Measurements from ENCODE around the gene STN1. TPM values are rescaled to one million over a fixed set of nuclear protein-coding genes. Genes with fewer than 3 reads are reported as not detected.

STN1 gene
- 10 to 100 TPM; 53.7 to 58.5 TPM for total RNA-seq

- peaks cover 26% of the 10 kb centered on the region for H3K36me3 Mint-ChIP-seq
- POLR2A ChIA-PET = interaction anchor here (0.6 to 4.1 kb wide), 8 partner anchors 9 to 203 kb away, joined by 3 to 42 read pairs (median 6); partner anchors contain the start of gene SFR1
These were observed at the start of gene STN1 for GRCh38 chr10:103918053-103918846. Gene STN1 (minus strand): TSS chr10:103918184. CDS start chr10:103917594, 590 bp downstream.

DNA sequence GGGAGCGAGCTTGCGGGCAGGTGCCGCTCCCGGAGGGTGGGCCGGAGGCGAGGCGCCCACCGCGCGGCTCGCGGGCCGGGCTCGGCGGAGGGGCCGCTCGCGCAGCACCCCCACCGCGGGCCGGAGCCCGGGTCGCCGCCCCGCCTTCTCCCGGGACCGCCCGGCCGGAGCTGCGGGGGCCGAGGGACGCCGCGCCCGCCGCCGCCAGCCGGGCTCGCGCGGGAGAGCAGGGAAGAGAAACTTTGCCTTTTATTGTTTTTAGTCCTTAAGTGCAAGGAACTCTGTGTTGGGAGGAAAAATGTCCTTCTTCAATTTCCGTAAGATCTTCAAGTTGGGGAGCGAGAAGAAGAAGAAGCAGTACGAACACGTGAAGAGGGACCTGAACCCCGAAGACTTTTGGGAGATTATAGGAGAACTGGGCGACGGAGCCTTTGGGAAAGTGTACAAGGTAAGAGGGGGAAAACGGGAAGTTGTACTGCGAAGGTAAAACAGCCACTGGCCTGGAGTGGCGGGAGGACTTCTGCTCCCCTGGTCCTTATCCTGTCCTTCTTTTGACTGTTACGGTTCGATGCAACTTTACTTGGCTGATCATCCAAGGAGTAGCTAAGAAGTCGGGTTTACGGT lies 49.6 kb upstream of the STN1 start:
- POLR2A ChIA-PET = interaction anchor here (1.0 to 3.0 kb wide), 11 partner anchors 12 to 154 kb away, joined by 3 to 28 read pairs (median 5); partner anchors contain the start of gene SFR1

More at GRCh38 chr10:103918053-103918846, at the start of gene STN1:
- DNase-seq = peak; percentile 93
- Mint-ChIP-seq H3K27ac (peak within 1 kb of the TSS; percentile 96), H3K4me3 (peak within 1 kb of the TSS; percentile 97), H3K9me3 (peaks cover 4% of the 10 kb centered on the region), H3K27me3 (no peaks in the 10 kb centered on the region), H3K4me1 (peaks cover 27% of the 10 kb centered on the region)
- peak; percentile 93 for ATAC-seq (ENCODE audit: low read depth)

DNA sequence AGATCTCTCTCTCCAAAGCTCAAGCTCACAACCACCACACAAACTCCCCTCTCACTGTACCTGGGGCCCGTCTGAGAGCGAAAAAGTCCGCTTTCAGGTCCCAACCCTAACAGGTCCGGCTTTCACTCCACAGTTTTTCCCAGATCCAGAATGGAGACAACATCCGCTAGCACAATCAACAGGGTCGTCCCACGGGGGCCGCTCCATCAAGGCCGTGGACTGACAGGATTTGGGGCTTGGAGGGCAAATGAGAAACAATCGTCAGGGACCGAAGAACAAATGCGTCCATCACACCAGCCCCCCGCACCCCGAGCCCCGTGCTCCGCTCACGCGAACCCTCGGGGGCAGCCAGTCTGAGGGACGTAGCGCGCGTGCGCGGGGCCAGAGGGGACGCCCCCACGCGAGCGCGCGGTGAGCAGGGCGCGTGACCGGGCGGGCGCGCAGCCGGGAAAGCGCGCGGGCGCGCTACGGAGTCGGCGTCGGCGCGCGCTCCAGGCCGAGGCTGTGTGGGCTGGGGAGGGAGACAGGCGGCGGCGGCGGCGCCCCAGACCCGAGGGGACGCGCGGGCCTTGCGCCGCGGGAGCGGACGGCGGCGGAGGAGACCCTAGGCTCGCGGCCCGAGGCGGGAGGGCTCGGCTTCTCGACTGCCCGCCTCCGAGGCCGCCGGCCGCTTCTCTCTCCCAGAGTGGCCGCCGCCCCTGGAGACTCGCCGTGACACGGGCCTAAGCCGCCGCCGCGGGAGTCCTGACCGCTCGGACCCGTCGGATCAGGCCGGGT lies 48.9 kb upstream of the STN1 start, which contains the start of gene SLK:
TSS of gene SLK (plus strand) at position 470 of the 777 bp plus-strand sequence. CDS start 606 bp downstream, outside the sequence.
- ATAC-seq (ENCODE audit: low read depth) = peak; percentile 87
- Mint-ChIP-seq H3K4me1 (peaks cover 27% of the 10 kb centered on the region), H3K36me3 (peaks cover 6% of the 10 kb centered on the region), H3K4me3 (peak within 1 kb of the TSS; percentile 99), H3K9me3 (no peaks in the 10 kb centered on the region), H3K27ac (peak within 1 kb of the TSS; percentile 96), H3K27me3 (no peaks in the 10 kb centered on the region)
- peak; percentile 96 for DNase-seq
- POLR2A ChIA-PET = interaction anchor here (0.9 to 3.0 kb wide), 12 partner anchors 16 to 154 kb away, joined by 3 to 28 read pairs (median 4); partner anchors contain the start of gene SFR1

More for the DNA sequence above, 49.6 kb upstream of the STN1 start:
- H3K4me1 Mint-ChIP-seq = peaks cover 30% of the 10 kb centered on the region
- peak overlapping the region; percentile 90 for H3K27ac Mint-ChIP-seq
- H3K9me3 Mint-ChIP-seq = no peaks in the 10 kb centered on the region
- peak; percentile 38 for ATAC-seq (ENCODE audit: low read depth)
- H3K27me3 Mint-ChIP-seq = no peaks in the 10 kb centered on the region
- peak overlapping the region; percentile 99 for H3K4me3 Mint-ChIP-seq
- no peak for DNase-seq
- peaks cover 7% of the 10 kb centered on the region for H3K36me3 Mint-ChIP-seq

GRCh38 chr10:103960103-103960502 lies 42.1 kb upstream of the STN1 start:
- Mint-ChIP-seq H3K9me3 (peaks cover 1% of the 10 kb centered on the region), H3K27ac (no peak overlapping the region), H3K4me3 (no peak overlapping the region), H3K27me3 (peaks cover 11% of the 10 kb centered on the region), H3K36me3 (peaks cover 3% of the 10 kb centered on the region), H3K4me1 (peaks cover 2% of the 10 kb centered on the region)
- ATAC-seq (ENCODE audit: low read depth) (no peak), DNase-seq (no peak)
- POLR2A ChIA-PET = no interaction called here

DNA sequence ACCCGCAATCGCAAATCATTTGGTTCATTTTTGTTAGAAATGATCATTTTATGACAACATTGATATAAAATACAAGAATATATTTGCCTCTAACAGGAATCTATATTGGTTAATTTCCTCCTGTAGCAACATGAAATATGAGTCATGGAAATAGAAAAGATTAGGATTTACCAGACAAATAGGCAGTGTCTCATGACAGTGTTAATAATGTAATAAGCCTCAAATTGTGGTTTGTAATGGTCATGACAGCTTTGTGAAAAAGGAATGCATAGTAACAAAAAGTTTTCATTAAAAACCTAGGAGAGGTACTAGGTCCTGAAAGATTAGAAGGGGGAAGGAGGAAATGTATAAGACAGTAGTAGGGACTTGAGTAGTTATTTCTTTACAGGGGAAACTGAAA lies 41.0 kb upstream of the STN1 start:
- Mint-ChIP-seq H3K27me3 (peaks cover 13% of the 10 kb centered on the region), H3K9me3 (peaks cover 4% of the 10 kb centered on the region), H3K36me3 (peaks cover 2% of the 10 kb centered on the region), H3K4me3 (no peak overlapping the region), H3K27ac (no peak overlapping the region), H3K4me1 (peaks cover 1% of the 10 kb centered on the region)
- ATAC-seq (ENCODE audit: low read depth) = no peak
- DNase-seq = no peak
- POLR2A ChIA-PET = no interaction called here

DNA sequence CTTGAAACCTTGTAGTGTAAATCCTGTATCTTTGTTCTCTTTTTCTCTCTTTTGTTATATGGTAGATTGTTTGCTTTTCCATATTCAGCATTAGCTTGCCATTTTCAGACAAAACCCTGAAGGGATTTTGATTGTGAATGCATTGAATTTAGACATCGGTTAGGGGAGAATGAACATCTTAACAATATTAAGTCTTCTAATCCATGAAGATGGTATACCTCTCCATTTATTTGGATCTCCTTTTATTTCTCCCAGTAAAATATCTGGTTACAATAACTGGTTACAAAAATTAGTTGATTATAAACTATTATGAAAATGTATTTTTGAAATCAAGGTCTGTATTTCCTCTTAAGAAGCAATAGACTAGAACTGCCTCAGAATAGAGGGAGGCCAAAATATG lies 36.6 kb upstream of the STN1 start:
- ATAC-seq (ENCODE audit: low read depth) (no peak), DNase-seq (no peak)
- H3K27me3 Mint-ChIP-seq = peaks cover 7% of the 10 kb centered on the region
- H3K36me3 Mint-ChIP-seq = peaks cover 2% of the 10 kb centered on the region
- H3K4me3 Mint-ChIP-seq = no peak overlapping the region
- H3K27ac Mint-ChIP-seq = no peak overlapping the region
- H3K9me3 Mint-ChIP-seq = peaks cover 4% of the 10 kb centered on the region
- POLR2A ChIA-PET = no interaction called here
- H3K4me1 Mint-ChIP-seq = peaks cover 8% of the 10 kb centered on the region

GRCh38 chr10:103951942-103952341 lies 34.0 kb upstream of the STN1 start:
- Mint-ChIP-seq H3K36me3 (peaks cover 2% of the 10 kb centered on the region), H3K4me3 (no peak overlapping the region), H3K27ac (no peak overlapping the region), H3K4me1 (peaks cover 16% of the 10 kb centered on the region), H3K9me3 (peaks cover 4% of the 10 kb centered on the region), H3K27me3 (peaks cover 2% of the 10 kb centered on the region)
- ATAC-seq (ENCODE audit: low read depth) = no peak
- DNase-seq = no peak
- POLR2A ChIA-PET = interaction anchor here (0.6 kb wide), 1 partner anchor 11 kb away, joined by 4 read pairs; no protein-coding TSS in a partner anchor

GRCh38 chr10:103951183-103951582 lies 33.2 kb upstream of the STN1 start:
- Mint-ChIP-seq H3K4me1 (peaks cover 16% of the 10 kb centered on the region), H3K27me3 (peaks cover 2% of the 10 kb centered on the region), H3K36me3 (peaks cover 2% of the 10 kb centered on the region), H3K9me3 (peaks cover 4% of the 10 kb centered on the region), H3K4me3 (no peak overlapping the region), H3K27ac (no peak overlapping the region)
- no peak for DNase-seq
- POLR2A ChIA-PET = no interaction called here
- no peak for ATAC-seq (ENCODE audit: low read depth)

- Mint-ChIP-seq H3K27me3 (peaks cover 2% of the 10 kb centered on the region), H3K4me1 (peaks cover 16% of the 10 kb centered on the region), H3K36me3 (no peaks in the 10 kb centered on the region), H3K9me3 (peaks cover 2% of the 10 kb centered on the region), H3K4me3 (no peak overlapping the region), H3K27ac (no peak overlapping the region)
- POLR2A ChIA-PET = interaction anchor here (0.5 kb wide), 1 partner anchor 1287 kb away, joined by 3 read pairs; no protein-coding TSS in a partner anchor
- no peak for ATAC-seq (ENCODE audit: low read depth)
- DNase-seq = no peak
These were observed 31.7 kb upstream of the STN1 start for GRCh38 chr10:103949728-103950127.

DNA sequence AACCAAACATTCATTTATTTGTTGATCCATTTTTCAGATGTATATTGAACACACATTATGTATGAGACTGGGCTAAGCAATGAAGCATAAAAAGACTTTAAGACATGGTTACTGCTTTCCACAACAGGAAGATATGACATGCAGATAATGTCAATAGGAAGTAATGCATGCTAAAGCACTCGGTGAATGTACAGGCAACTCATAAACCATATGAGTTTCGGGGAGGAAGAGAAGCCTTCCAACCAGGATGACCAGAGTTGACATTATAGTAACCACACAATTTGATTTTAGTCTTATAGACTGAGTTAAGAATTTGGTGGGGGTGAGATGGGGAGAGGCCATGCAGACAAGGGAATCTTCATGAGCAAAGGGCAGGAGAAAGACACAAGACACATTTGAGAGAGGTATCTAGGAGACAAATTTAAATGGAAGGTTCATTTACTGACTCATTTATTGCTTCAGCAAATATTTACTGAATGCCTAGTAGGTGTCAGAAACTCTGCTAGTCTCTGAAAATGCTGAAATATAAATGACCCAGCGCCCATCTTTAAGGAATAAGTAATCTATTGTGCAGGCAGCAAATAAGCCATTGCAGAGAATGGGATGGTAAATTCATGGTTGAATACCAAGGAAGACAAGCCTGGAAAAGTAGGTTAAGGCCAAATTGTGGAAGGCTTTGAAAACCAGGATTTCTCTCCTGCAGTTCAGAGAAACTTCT lies 30.0 kb upstream of the STN1 start:
- peak; percentile 33 for ATAC-seq (ENCODE audit: low read depth)
- POLR2A ChIA-PET = no interaction called here
- no peaks in the 10 kb centered on the region for H3K27me3 Mint-ChIP-seq
- peak overlapping the region; percentile 14 for H3K4me3 Mint-ChIP-seq
- H3K4me1 Mint-ChIP-seq = peaks cover 14% of the 10 kb centered on the region
- no peaks in the 10 kb centered on the region for H3K36me3 Mint-ChIP-seq
- DNase-seq = no peak
- H3K27ac Mint-ChIP-seq = peak overlapping the region; percentile 42
- H3K9me3 Mint-ChIP-seq = no peaks in the 10 kb centered on the region

DNA sequence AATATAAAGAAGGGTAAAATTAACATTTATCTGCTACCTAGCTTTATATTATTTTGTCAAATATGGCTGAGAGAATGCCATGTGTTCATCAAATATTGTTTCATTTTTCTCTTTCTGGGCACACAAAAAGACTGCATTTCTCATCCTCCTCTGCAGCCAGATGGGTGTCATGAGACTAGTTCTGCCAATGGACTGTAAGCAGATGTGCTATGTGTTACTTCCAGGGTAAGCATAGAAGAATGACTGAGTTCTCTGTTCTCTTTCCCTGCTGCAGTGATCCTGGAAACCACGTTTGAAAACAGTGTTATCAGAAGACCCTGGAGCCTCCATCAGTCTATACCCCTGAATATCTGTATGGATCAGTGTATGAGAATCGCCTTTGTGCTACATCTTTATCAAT lies 24.9 kb upstream of the STN1 start:
- H3K27me3 Mint-ChIP-seq = no peaks in the 10 kb centered on the region
- ATAC-seq (ENCODE audit: low read depth) = no peak
- no peaks in the 10 kb centered on the region for H3K9me3 Mint-ChIP-seq
- POLR2A ChIA-PET = no interaction called here
- no peak for DNase-seq
- peaks cover 7% of the 10 kb centered on the region for H3K4me1 Mint-ChIP-seq
- no peak overlapping the region for H3K27ac Mint-ChIP-seq
- no peak overlapping the region for H3K4me3 Mint-ChIP-seq
- H3K36me3 Mint-ChIP-seq = no peaks in the 10 kb centered on the region

GRCh38 chr10:103941801-103942200 lies 23.8 kb upstream of the STN1 start:
- Mint-ChIP-seq H3K9me3 (no peaks in the 10 kb centered on the region), H3K27me3 (no peaks in the 10 kb centered on the region), H3K36me3 (no peaks in the 10 kb centered on the region), H3K4me1 (no peaks in the 10 kb centered on the region), H3K4me3 (no peak overlapping the region), H3K27ac (no peak overlapping the region)
- DNase-seq (no peak), ATAC-seq (ENCODE audit: low read depth) (no peak)
- POLR2A ChIA-PET = no interaction called here

Measured in activated naive CD8-positive, alpha-beta T cell treated with anti-CD3 and anti-CD28 coated beads, Interleukin-2, amount 10 ng/mL, durations not matched to agents 7 days and 5 days (primary cell).